IPS-20b (cell line): Measurements from ENCODE around the gene NDUFB1.

ENCODE experiments used
- H3K27ac ChIP-seq: one replicate; pipeline ENCODE4 v1.5.1; 2013; ENCODE audit warnings: low read length
- H3K27me3 ChIP-seq: 2 replicates; pipeline ENCODE4 v1.6.1; 2013; ENCODE audit warnings: mild to moderate bottlenecking, low read length, inconsistent platforms; ENCODE audit not compliant: insufficient read depth
- H3K36me3 ChIP-seq: 2 replicates; pipeline ENCODE4 v1.6.1; 2013; ENCODE audit warnings: low read depth, mild to moderate bottlenecking, inconsistent platforms, low read length, moderate library complexity; ENCODE audit not compliant: insufficient read depth
- H3K4me1 ChIP-seq: 2 replicates; pipeline ENCODE4 v1.6.1; 2013; ENCODE audit warnings: mild to moderate bottlenecking, control low read depth, inconsistent platforms, low read length, moderate library complexity; ENCODE audit not compliant: insufficient read depth
- H3K4me3 ChIP-seq: 2 replicates; pipeline ENCODE4 v1.5.1; 2013; ENCODE audit warnings: mild to moderate bottlenecking, low read length, inconsistent platforms
- H3K9ac ChIP-seq: 2 replicates; pipeline ENCODE4 v1.6.1; 2013; ENCODE audit warnings: low read depth, mild to moderate bottlenecking, inconsistent platforms, low read length, moderate library complexity
- H3K9me3 ChIP-seq: 2 replicates; pipeline ENCODE4 v1.6.1; 2013; ENCODE audit warnings: mild to moderate bottlenecking, low read depth, low read length, inconsistent platforms; ENCODE audit not compliant: insufficient read depth

NDUFB1 gene

DNA sequence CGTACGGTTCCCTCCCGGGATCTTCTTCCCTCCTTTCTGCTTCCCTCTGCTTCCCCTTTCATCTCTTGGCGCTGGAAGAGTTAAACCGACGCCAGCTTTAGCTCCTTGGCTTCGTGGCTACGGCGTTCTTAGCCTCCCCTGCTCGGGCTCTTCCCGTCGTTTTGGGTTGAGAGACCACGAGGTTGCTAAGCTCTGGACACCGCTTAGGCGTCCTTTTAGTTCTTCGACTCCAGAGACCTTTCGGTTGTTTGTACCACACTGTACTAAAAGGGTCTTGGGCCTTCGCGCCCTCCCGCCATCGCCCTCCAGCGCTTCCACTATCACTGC, 808 bp upstream of the NDUFB1 start:
- peak overlapping the region; percentile 99 for H3K4me3 ChIP-seq
- H3K9me3 ChIP-seq, result no peaks in the 10 kb centered on the region
- peaks cover 4% of the 10 kb centered on the region; the same call in 1 of the 2 replicates for H3K4me1 ChIP-seq
- H3K27me3 ChIP-seq, result no peaks in the 10 kb centered on the region
- H3K9ac ChIP-seq, result peak overlapping the region; percentile 100
- H3K27ac ChIP-seq, result peak overlapping the region; percentile 100
- H3K36me3 ChIP-seq, result peaks cover 56% of the 10 kb centered on the region

DNA sequence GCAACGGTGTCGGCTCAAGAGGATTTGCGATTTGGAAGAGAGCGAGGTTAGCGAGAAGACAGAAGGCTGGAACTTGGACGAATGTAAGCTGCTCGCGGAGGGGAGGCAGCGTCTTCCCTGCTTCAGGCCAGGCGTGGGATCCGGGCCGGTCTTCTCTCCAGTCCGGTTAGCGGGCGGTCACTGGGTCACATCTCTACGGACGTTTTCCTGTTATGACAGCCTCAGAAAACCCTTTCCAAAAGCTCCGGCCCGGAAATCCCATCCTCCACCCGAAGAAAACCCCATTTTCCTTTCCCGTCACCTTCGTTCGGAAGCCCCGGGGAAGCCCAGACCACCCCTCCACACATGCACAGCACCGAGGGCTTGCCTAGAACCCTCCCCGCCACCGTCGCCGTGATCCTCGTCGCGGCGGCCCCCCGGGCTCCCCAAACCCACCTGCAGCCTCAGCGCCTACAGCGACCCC, 268 bp downstream of the NDUFB1 start:
- Histone ChIP-seq H3K4me1 (peaks cover 4% of the 10 kb centered on the region; the same call in 1 of the 2 replicates), H3K27ac (peak overlapping the region; percentile 100), H3K4me3 (peak overlapping the region; percentile 99), H3K9me3 (no peaks in the 10 kb centered on the region), H3K36me3 (peaks cover 53% of the 10 kb centered on the region), H3K27me3 (no peaks in the 10 kb centered on the region), H3K9ac (peak overlapping the region; percentile 100)

- Histone ChIP-seq H3K4me1 (peaks cover 8% of the 10 kb centered on the region; the same call in 1 of the 2 replicates), H3K36me3 (no peaks in the 10 kb centered on the region), H3K27ac (no peak overlapping the region)
Measured at GRCh38 chr14:92109490-92109889, 12.0 kb downstream of the NDUFB1 start.

DNA sequence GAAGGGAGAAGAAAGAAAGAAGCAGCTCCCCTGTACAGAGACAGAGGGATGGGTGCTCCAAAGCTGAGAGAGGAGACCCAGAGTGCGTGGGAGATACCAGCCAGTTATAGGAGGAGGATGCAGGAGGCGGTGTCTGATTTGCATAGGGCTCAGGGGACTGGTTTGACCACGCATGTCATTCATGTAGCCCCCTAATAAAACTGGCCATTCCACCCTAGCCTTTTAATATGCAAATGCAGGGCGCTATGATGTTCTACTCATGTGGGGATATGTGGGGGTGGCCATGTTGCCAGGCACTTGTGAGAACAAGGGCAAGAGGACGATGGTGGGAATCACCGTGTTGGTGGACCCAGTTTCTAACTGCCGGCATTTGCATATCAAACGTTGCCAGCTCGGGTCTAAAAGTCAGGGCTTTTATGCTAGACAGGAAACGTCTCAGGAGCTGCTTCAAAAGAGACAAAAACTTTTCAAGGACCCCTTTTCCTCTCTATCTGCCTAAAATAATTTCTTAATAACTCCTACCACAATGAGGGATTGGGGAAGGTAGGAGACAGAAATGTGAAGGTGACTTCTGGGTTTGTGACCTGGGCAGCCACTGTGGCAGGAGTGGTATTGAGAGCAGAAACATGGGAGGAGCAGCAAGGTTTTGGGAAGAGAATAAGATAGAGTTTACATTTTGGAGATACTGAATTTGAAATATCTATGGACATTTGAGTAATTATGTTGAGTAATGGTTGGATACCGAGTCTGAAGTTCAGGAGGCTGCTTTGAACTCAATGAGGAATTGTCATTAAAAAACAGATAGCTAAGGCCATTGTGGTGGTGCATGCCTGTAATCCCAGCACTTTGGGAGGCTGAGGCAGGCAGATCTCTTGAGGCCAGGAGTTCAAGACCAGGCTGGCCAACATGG, 12.9 kb downstream of the NDUFB1 start:
- peak overlapping the region; percentile 82 for H3K27ac ChIP-seq
- peak overlapping the region; percentile 63; the same call in 1 of the 2 replicates for H3K9ac ChIP-seq
- H3K9me3 ChIP-seq, result no peaks in the 10 kb centered on the region
- H3K36me3 ChIP-seq, result no peaks in the 10 kb centered on the region
- peaks cover 8% of the 10 kb centered on the region; the same call in 1 of the 2 replicates for H3K4me1 ChIP-seq
- H3K27me3 ChIP-seq, result no peaks in the 10 kb centered on the region
- H3K4me3 ChIP-seq, result peak overlapping the region; percentile 42

More at GRCh38 chr14:92109490-92109889, 12.0 kb downstream of the NDUFB1 start:
- no peaks in the 10 kb centered on the region for H3K27me3 ChIP-seq
- H3K9ac ChIP-seq, result no peak overlapping the region
- no peak overlapping the region for H3K4me3 ChIP-seq
- H3K9me3 ChIP-seq, result no peaks in the 10 kb centered on the region

GRCh38 chr14:92106143-92106926, 15.2 kb downstream of the NDUFB1 start, which contains the start of gene ATXN3:
Gene ATXN3, minus strand, starts transcription at chr14:92106582. Its CDS starts 30 bp downstream, at chr14:92106552.
- Histone ChIP-seq H3K4me3 (peak within 1 kb of the TSS; percentile 100), H3K27me3 (no peaks in the 10 kb centered on the region), H3K27ac (peak within 1 kb of the TSS; percentile 70), H3K9ac (peak within 1 kb of the TSS; percentile 90), H3K36me3 (no peaks in the 10 kb centered on the region), H3K9me3 (no peaks in the 10 kb centered on the region), H3K4me1 (peaks cover 8% of the 10 kb centered on the region; the same call in 1 of the 2 replicates)

DNA sequence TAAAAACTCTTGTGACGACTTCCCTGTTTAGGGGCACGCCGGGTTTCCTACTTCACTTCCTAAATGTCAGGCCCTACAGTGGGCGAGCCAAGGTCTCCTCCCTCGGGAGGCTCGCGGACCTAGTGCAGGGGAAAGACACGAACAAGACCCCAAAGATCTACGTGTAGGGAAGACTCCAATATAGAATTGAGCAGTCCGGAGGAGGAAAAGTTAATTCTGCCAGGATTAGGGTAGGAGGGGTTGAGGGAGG, 15.7 kb downstream of the NDUFB1 start:
- Histone ChIP-seq H3K4me1 (peaks cover 8% of the 10 kb centered on the region; the same call in 1 of the 2 replicates), H3K27ac (peak overlapping the region; percentile 70), H3K9me3 (no peaks in the 10 kb centered on the region), H3K9ac (peak overlapping the region; percentile 90), H3K36me3 (no peaks in the 10 kb centered on the region), H3K27me3 (no peaks in the 10 kb centered on the region), H3K4me3 (peak overlapping the region; percentile 100)

GRCh38 chr14:92105073-92105892, 16.2 kb downstream of the NDUFB1 start:
- Histone ChIP-seq H3K27me3 (no peaks in the 10 kb centered on the region), H3K4me3 (peak overlapping the region; percentile 100), H3K36me3 (no peaks in the 10 kb centered on the region), H3K9ac (peak overlapping the region; percentile 90), H3K4me1 (peaks cover 8% of the 10 kb centered on the region; the same call in 1 of the 2 replicates), H3K9me3 (no peaks in the 10 kb centered on the region), H3K27ac (no peak overlapping the region)

DNA sequence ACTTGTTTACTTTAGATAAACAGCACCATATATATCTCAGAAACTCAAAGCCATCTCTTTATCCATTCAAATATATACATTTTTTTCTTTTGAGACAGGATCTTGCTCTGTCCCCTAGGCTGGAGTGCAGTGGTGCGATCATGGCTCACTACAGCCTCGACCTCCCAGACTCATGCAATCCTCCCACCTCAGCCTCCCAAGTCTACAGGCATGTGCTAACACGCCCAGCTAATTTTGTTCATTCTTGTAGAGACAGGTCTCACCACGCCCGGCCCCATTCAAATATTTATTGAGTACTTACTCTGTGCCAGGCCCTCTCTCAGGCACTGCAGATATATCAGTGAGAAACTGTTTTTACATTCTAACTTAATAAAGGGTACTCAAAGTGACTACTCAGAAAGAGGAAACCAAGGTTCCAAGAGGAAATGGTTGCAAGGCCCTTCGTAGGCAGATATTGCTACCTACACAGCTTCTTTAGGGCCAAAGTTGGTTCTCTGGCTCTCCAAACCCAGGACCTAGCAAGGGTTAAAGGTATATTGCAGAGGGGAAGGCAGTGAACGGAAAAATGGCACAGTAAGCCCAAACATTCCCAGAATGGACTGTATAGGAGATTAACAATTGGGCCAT, 18.0 kb downstream of the NDUFB1 start:
- Histone ChIP-seq H3K9ac (no peak overlapping the region), H3K27ac (no peak overlapping the region), H3K36me3 (no peaks in the 10 kb centered on the region), H3K27me3 (no peaks in the 10 kb centered on the region), H3K4me3 (no peak overlapping the region), H3K9me3 (no peaks in the 10 kb centered on the region), H3K4me1 (peaks cover 7% of the 10 kb centered on the region; the same call in 1 of the 2 replicates)

DNA sequence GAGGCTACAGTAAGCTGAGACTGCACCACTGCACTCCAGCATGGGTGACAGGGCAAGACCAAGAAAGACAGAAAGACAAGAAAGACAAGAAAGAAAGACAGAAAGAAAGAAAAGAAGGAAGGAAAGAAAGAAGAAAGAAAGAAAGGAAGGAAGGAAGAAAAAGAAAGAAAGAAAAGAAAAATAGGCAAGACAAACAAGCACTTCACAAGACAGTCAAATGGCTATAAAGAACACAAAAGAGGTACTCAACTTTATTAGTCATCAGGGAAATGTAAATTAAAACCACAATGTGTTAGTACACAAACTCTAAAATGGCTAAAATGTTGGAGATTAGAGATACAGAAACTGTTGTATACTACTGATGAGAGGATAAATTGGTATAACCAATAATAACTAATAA, 21.7 kb downstream of the NDUFB1 start:
- Histone ChIP-seq H3K4me1 (0 out of 2 replicates have a peak, but pooled peaks cover 2% of the 10 kb centered on the region), H3K9ac (no peak overlapping the region), H3K9me3 (no peaks in the 10 kb centered on the region), H3K27ac (no peak overlapping the region), H3K36me3 (peaks cover 17% of the 10 kb centered on the region), H3K27me3 (no peaks in the 10 kb centered on the region), H3K4me3 (no peak overlapping the region)

DNA sequence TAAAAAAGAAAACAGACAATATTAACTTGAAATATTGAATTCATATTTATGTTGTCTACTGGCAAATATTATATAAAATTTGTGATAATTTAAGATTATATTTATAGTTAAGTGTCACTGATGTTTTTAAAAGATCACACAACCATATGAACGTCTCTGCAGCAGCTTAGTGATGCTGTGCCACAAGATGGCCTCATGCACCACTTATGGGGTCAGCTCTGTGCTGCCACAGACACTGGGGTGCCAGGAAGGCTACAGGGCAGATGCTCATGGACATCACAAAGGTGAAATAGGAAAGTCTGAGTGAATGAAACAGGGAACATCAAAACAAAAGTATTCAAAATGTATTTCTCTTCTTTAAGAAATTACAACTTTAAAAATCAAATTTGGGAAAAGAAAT, 28.2 kb downstream of the NDUFB1 start:
- Histone ChIP-seq H3K27ac (no peak overlapping the region), H3K9me3 (no peaks in the 10 kb centered on the region), H3K36me3 (peaks cover 50% of the 10 kb centered on the region), H3K9ac (no peak overlapping the region), H3K27me3 (no peaks in the 10 kb centered on the region), H3K4me1 (no peaks in the 10 kb centered on the region), H3K4me3 (no peak overlapping the region)

DNA sequence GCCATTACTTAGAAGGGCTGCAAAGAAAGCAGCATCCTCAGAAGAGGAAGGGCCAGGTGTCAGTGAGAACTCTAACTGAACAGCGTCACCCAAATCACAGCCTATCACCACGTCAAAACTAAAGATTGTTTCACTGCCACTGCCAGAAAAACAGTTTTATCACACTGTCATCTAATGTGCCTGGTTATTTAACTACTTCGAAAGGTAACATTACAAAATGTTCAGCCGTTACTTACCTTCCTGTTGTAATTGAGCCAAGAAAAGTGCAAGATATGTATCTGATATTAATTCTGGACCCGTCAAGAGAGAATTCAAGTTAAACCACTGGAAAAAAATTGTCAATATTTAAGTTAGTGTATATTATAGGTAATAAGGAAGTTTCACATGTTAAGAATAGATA, 33.0 kb downstream of the NDUFB1 start:
- no peaks in the 10 kb centered on the region for H3K27me3 ChIP-seq
- H3K27ac ChIP-seq, result no peak overlapping the region
- H3K4me3 ChIP-seq, result no peak overlapping the region
- H3K4me1 ChIP-seq, result no peaks in the 10 kb centered on the region
- H3K9ac ChIP-seq, result no peak overlapping the region
- H3K9me3 ChIP-seq, result no peaks in the 10 kb centered on the region
- H3K36me3 ChIP-seq, result peaks cover 57% of the 10 kb centered on the region
